Hepatocyte (in vitro differentiated cells): ENCODE measurements around the gene KDM4C. TPM values are rescaled to one million over a fixed set of nuclear protein-coding genes. Genes with fewer than 3 reads are reported as not detected.
A peak's percentile ranks its signal among the peaks of the same experiment; 100 is the strongest.

Experiments
- DNase-seq: peaks from one replicate; pipeline ENCODE4 v3.0.0-alpha.2; 2016; ENCODE audit warnings: low spot score
- H2AFZ ChIP-seq: fragments of 200-600 bp; sonication (generic); 2 replicates; pipeline ENCODE4 v1.6.0; 2016; ENCODE audit warnings: antibody characterized with exemption, mild to moderate bottlenecking
- H3K27ac ChIP-seq: fragments of 200-600 bp; sonication (generic); 2 replicates; pipeline ENCODE4 v1.5.1; 2016; ENCODE audit warnings: mild to moderate bottlenecking
- H3K27me3 ChIP-seq: fragments of 200-600 bp; sonication (generic); 2 replicates; pipeline ENCODE4 v1.6.1; 2016
- H3K36me3 ChIP-seq: fragments of 200-600 bp; sonication (generic); replicated peaks from 2 replicates; pipeline ENCODE4 v1.5.1; 2016; ENCODE audit warnings: low read depth; ENCODE audit not compliant: insufficient read depth
- H3K4me1 ChIP-seq: fragments of 200-600 bp; sonication (generic); 2 replicates; pipeline ENCODE4 v1.5.1; 2016; ENCODE audit warnings: mild to moderate bottlenecking, moderate library complexity; ENCODE audit not compliant: insufficient read depth
- H3K4me2 ChIP-seq: fragments of 200-600 bp; sonication (generic); 2 replicates; pipeline ENCODE4 v1.6.0; 2016
- H3K4me3 ChIP-seq: fragments of 200-600 bp; sonication (generic); 2 replicates; pipeline ENCODE4 v1.5.1; 2016; ENCODE audit warnings: mild to moderate bottlenecking
- H3K79me2 ChIP-seq: fragments of 200-600 bp; sonication (generic); 2 replicates; pipeline ENCODE4 v1.6.0; 2017; ENCODE audit warnings: mild to moderate bottlenecking
- H3K9me2 ChIP-seq: fragments of 200-600 bp; sonication (generic); replicated peaks from 2 replicates; pipeline ENCODE4 v1.6.0; 2017; ENCODE audit warnings: mild to moderate bottlenecking; ENCODE audit not compliant: insufficient read depth
- H3K9me3 ChIP-seq: fragments of 200-600 bp; sonication (generic); 2 replicates; pipeline ENCODE4 v1.5.1; 2016; ENCODE audit warnings: low read depth, mild to moderate bottlenecking
- H4K20me1 ChIP-seq: fragments of 200-600 bp; sonication (generic); 2 replicates; pipeline ENCODE4 v1.6.0; 2016; ENCODE audit warnings: mild to moderate bottlenecking; ENCODE audit not compliant: insufficient read depth, poor library complexity, severe bottlenecking
- CTCF ChIP-seq: fragments of 200-600 bp; sonication (generic); IDR thresholded peaks from 2 replicates; pipeline ENCODE4 v1.5.1; 2016; ENCODE audit warnings: antibody characterized with exemption, mild to moderate bottlenecking; ENCODE audit not compliant: poor library complexity
- EZH2 ChIP-seq: fragments of 200-600 bp; sonication (generic); IDR thresholded peaks from 2 replicates; pipeline ENCODE4 v1.6.1; 2016; ENCODE audit warnings: antibody characterized with exemption, mild to moderate bottlenecking, borderline replicate concordance
- EZH2phosphoT487 ChIP-seq: fragments of 200-600 bp; sonication (generic); IDR thresholded peaks from one replicate; pipeline ENCODE4 v1.6.1; 2018; ENCODE audit warnings: antibody characterized with exemption, mild to moderate bottlenecking, low read depth, moderate library complexity; ENCODE audit not compliant: unreplicated experiment, severe bottlenecking
- WGBS: methylation state at CpG from one replicate; pipeline ENCODE4 v1.1.6; 2016; ENCODE audit warnings: low lambda C conversion rate; ENCODE audit errors: missing lambda C conversion rate; 5-methylcytosine and 5-hydroxymethylcytosine counted together
- polyA plus RNA-seq: library from polyadenylated mRNA; unstranded; fragments of >200 nt; fragmentation: Nextera tagmentation; extraction: Ambion mirVana; gene quantifications from 2 replicates; pipeline ENCODE4 v1.2.1, GENCODE V29; 2016
- total RNA-seq: library from RNA; depleted of rRNA; stranded (reverse); fragments of >200 nt; gene quantifications from 2 replicates; pipeline ENCODE4 v1.2.3, GENCODE V29; 2014

KDM4C gene
- total and polyA plus RNA-seq, 2 experiments from 2014 or later, result 16.1 to 28.7 TPM

- 93% methylated on average over 4 of the region's 4 CpGs for WGBS
Measured at GRCh38 chr9:6780690-6781089, 22.9 kb downstream of the KDM4C start.

GRCh38 chr9:6781476-6781875 is 23.7 kb downstream of the KDM4C start:
- TF ChIP-seq EZH2phosphoT487, result no peak
- no peak overlapping the region for H3K4me2 ChIP-seq
- 35% methylated on average over 2 of the region's 2 CpGs for WGBS
- no peaks in the 10 kb centered on the region for H3K27me3 ChIP-seq
- peaks cover 83% of the 10 kb centered on the region for H3K79me2 ChIP-seq
- H3K9me2 ChIP-seq, result no peaks in the 10 kb centered on the region
- no peaks in the 10 kb centered on the region for H3K36me3 ChIP-seq
- H3K27ac ChIP-seq, result peak overlapping the region; percentile 23
- peaks cover 24% of the 10 kb centered on the region for H3K4me1 ChIP-seq
- no peak overlapping the region for H3K4me3 ChIP-seq
- DNase-seq, result no peak
- peaks cover 7% of the 10 kb centered on the region for H4K20me1 ChIP-seq
- H3K9me3 ChIP-seq, result no peaks in the 10 kb centered on the region
- H2AFZ ChIP-seq, result no peak overlapping the region

More at GRCh38 chr9:6780690-6781089, 22.9 kb downstream of the KDM4C start:
- Histone ChIP-seq H3K27ac (peak overlapping the region; percentile 23), H3K27me3 (no peaks in the 10 kb centered on the region), H3K9me2 (no peaks in the 10 kb centered on the region), H3K79me2 (peaks cover 83% of the 10 kb centered on the region), H2AFZ (no peak overlapping the region), H3K4me1 (peaks cover 20% of the 10 kb centered on the region), H3K4me3 (no peak overlapping the region), H3K9me3 (no peaks in the 10 kb centered on the region), H3K4me2 (no peak overlapping the region), H4K20me1 (peaks cover 7% of the 10 kb centered on the region), H3K36me3 (no peaks in the 10 kb centered on the region)
- TF ChIP-seq CTCF (no peak), EZH2phosphoT487 (no peak), EZH2 (no peak)
- DNase-seq, result no peak

GRCh38 chr9:6782345-6782744 is 24.6 kb downstream of the KDM4C start:
- Histone ChIP-seq H3K4me1 (peaks cover 24% of the 10 kb centered on the region), H3K4me2 (no peak overlapping the region), H3K27me3 (no peaks in the 10 kb centered on the region), H3K9me2 (no peaks in the 10 kb centered on the region), H3K9me3 (no peaks in the 10 kb centered on the region), H2AFZ (no peak overlapping the region), H3K27ac (no peak overlapping the region), H3K36me3 (no peaks in the 10 kb centered on the region), H4K20me1 (peaks cover 2% of the 10 kb centered on the region), H3K4me3 (no peak overlapping the region), H3K79me2 (peaks cover 83% of the 10 kb centered on the region)
- 93% methylated on average over 6 of the region's 6 CpGs for WGBS
- no peak for DNase-seq
- no peak for TF ChIP-seq EZH2
- no peak for TF ChIP-seq CTCF
- no peak for TF ChIP-seq EZH2phosphoT487

- H3K4me3 ChIP-seq, result no peak overlapping the region
- H3K27me3 ChIP-seq, result no peaks in the 10 kb centered on the region
- no peaks in the 10 kb centered on the region for H3K9me3 ChIP-seq
- no peak overlapping the region for H2AFZ ChIP-seq
- H3K79me2 ChIP-seq, result peaks cover 79% of the 10 kb centered on the region
- no peak overlapping the region for H3K27ac ChIP-seq
- no peak for DNase-seq
- WGBS, result 91% methylated on average over 3 of the region's 3 CpGs
- H3K9me2 ChIP-seq, result no peaks in the 10 kb centered on the region
- TF ChIP-seq CTCF, result no peak
- TF ChIP-seq EZH2, result no peak
- TF ChIP-seq EZH2phosphoT487, result no peak
- H4K20me1 ChIP-seq, result no peaks in the 10 kb centered on the region
- H3K36me3 ChIP-seq, result no peaks in the 10 kb centered on the region
- peaks cover 24% of the 10 kb centered on the region for H3K4me1 ChIP-seq
- H3K4me2 ChIP-seq, result no peak overlapping the region
Measured at GRCh38 chr9:6782981-6783380, 25.2 kb downstream of the KDM4C start.
